Heart right ventricle (tissue), 16 donors: Measurements from ENCODE around the gene RPE65. TPM values are rescaled to one million over a fixed set of nuclear protein-coding genes. Genes with fewer than 3 reads are reported as not detected.

Experiments
- ATAC-seq, 8 donors: fragments of 200-7000 bp; cut with Tn5 transposase; one replicate each; pipeline ENCODE4 v1.9.1; 2020; ENCODE audit warnings: mild to moderate bottlenecking in 8 of 8, moderate library complexity in 8 of 8, moderate number of reproducible peaks in 1 of 8
- DNase-seq, 2 donors: peaks; one replicate each; pipeline ENCODE4 v3.0.0-alpha.2; 2020
- H3K27ac ChIP-seq, 10 donors: fragments of 200-600 bp; sonication (generic) in 2 of 10; one replicate each; pipeline versions ENCODE4 v1.5.0 to v1.8.0; 2020 to 2022; ENCODE audit warnings: mild to moderate bottlenecking in 3 of 10
- H3K27me3 ChIP-seq, 7 donors: fragments of 200-600 bp; one replicate each; pipeline ENCODE4 v1.8.0; 2021 to 2022; ENCODE audit warnings: mild to moderate bottlenecking in 2 of 7
- H3K36me3 ChIP-seq, 9 donors: fragments of 200-600 bp; sonication (generic) in 1 of 9; one replicate each; pipeline versions ENCODE4 v1.5.0 to v1.8.0; 2020 to 2022; ENCODE audit warnings: mild to moderate bottlenecking in 2 of 9
- H3K4me1 ChIP-seq, 9 donors: fragments of 200-600 bp; sonication (generic) in 1 of 9; one replicate each; pipeline versions ENCODE4 v1.5.0 to v1.8.0; 2020 to 2022; ENCODE audit warnings: mild to moderate bottlenecking in 4 of 9
- H3K4me3 ChIP-seq, 10 donors: fragments of 200-600 bp; sonication (generic) in 2 of 10; one replicate each; pipeline versions ENCODE4 v1.5.0 to v1.8.0; 2020 to 2022; ENCODE audit warnings: mild to moderate bottlenecking in 7 of 10, moderate library complexity in 2 of 10
- H3K9me3 ChIP-seq, 11 donors: fragments of 200-600 bp in 10 of 11; sonication (generic) in 2 of 11; one replicate each; pipeline versions ENCODE4 v1.5.0 to v1.8.0; 2013 to 2022; ENCODE audit warnings: mild to moderate bottlenecking in 2 of 11, control low read depth in 1 of 11, moderate library complexity in 1 of 11
- WGBS, 2 donors: extraction: QIAGEN DNeasy Blood & Tissue Kit; methylation state at CpG; one replicate each; pipeline ENCODE4 v1.1.7; 2013; ENCODE audit warnings: inconsistent platforms in 1 of 2; 5-methylcytosine and 5-hydroxymethylcytosine counted together
- intact Hi-C, 10 donors: fragments of 100-400 bp; cut with DNase I; formaldehyde crosslinking; loops; one replicate each; pipeline versions ENCODE4 v1.11.1 to v1.14.2; 2022
- polyA plus RNA-seq, 2 donors: library from polyadenylated mRNA; stranded (reverse); fragments of 200-250 nt; gene quantifications; one replicate each; pipeline ENCODE4 v1.2.3, GENCODE V29; 2013
- total RNA-seq, 10 donors: library from RNA; stranded (reverse); fragmentation: NEBNext Ultra II Directional in 3 of 10; extraction: Animal tissue kit (Norgen Biotek cat#: 25700) in 3 of 10; gene quantifications; one replicate each; pipeline versions ENCODE4 v1.2.1 to v1.2.4, GENCODE V29; 2021 to 2023
- TF ChIP-seq, protein P1 (sequence below), 9 donors: fragments of 200-600 bp; sonication (generic) in 2 of 9; IDR thresholded peaks; one replicate each; pipeline versions ENCODE4 v1.5.0 to v1.8.0; 2021 to 2022; ENCODE audit warnings: antibody characterized with exemption in 9 of 9, mild to moderate bottlenecking in 5 of 9, moderate library complexity in 1 of 9
- donor health status: Arrhythmogenic right ventricular cardiomyopathy.
- donor health status: ischemic (EF 13 %, LVEDD 7.1; RV severe dilation, severe dysfunction).
- donor health status: healthy with polysubstance abuse.
- donor health status: DM: no; HTN: yes; CAD: no.
- donor health status: DM: no; HTN: no; CAD: no.
- donor health status: ischemic (EF 25% LVEDD 6.9; RV normal size, moderate dysfunction).
- donor health status: ischemic (EF 25% LVEDD 5.7; RV mildly dilated, moderate dysfunction).
- donor health status: healthy.
- donor health status: DM: yes; HTN: yes; CAD: no.
- donor health status: Ischemic cardiomyopathy.
- donor health status: ischemic (EF 35%, LVEDD 5.7; RV mildly dilated, moderate dysfunction).
- donor health status: nonischemic (EF 11% LVEDD 7.7; RV severe dilation, severe dysfunction).
- donor health status: DM: yes; HTN: yes; CAD: no.
- donor health status: PGD.
- donor health status: ischemic (EF 29% LVEDD 5.4; RV normal size, mild dysfunction).
- donor health status: nonischemic (EF 23%, LVEDD 6.1; RV moderate dilation, normal function).

RPE65 gene
- total and polyA plus RNA-seq, 12 donors, result 0.01 to 0.09 TPM; not detected in 10

DNA sequence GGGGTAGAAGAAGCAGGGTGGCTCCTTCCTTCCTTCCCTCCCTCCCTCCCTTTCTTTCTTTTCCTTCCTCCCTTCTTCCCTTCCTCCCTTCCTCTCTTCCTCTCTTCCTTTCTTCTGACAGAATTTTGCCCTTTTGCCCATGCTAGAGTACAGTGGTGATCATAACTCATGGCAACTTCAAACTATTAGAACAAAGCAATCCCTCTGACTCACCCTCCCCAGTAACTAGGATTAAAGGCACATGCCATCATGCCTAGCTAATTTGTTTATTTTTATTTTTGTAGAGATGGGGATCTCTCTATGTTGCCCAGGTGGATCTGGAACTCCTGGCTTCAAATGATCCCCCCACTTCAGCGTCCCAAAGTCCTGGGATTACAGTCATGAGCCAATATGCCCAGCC lies 10.0 kb upstream of the RPE65 start:
- H3K9me3 ChIP-seq, result peaks cover 0 to 19% (median 0%) of the 10 kb centered on the region in 11 donors
- no peaks in the 10 kb centered on the region for H3K4me1 ChIP-seq
- no peak for DNase-seq
- ATAC-seq, result no peak
- H3K36me3 ChIP-seq, result no peaks in the 10 kb centered on the region
- no peak overlapping the region for H3K4me3 ChIP-seq
- WGBS, 2 donors, result 88 to 93% methylated on average over 1 of the region's 1 CpG
- peaks cover 0 to under 1% (median 0%) of the 10 kb centered on the region in 7 donors for H3K27me3 ChIP-seq
- TF ChIP-seq, protein P1, sequence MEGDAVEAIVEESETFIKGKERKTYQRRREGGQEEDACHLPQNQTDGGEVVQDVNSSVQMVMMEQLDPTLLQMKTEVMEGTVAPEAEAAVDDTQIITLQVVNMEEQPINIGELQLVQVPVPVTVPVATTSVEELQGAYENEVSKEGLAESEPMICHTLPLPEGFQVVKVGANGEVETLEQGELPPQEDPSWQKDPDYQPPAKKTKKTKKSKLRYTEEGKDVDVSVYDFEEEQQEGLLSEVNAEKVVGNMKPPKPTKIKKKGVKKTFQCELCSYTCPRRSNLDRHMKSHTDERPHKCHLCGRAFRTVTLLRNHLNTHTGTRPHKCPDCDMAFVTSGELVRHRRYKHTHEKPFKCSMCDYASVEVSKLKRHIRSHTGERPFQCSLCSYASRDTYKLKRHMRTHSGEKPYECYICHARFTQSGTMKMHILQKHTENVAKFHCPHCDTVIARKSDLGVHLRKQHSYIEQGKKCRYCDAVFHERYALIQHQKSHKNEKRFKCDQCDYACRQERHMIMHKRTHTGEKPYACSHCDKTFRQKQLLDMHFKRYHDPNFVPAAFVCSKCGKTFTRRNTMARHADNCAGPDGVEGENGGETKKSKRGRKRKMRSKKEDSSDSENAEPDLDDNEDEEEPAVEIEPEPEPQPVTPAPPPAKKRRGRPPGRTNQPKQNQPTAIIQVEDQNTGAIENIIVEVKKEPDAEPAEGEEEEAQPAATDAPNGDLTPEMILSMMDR (IDR thresholded peaks at IDR 0.05), result no peak
- H3K27ac ChIP-seq, result no peak overlapping the region
- intact Hi-C loops, result loop anchor here in 1 of 10 donors (10.0 kb wide), 1 partner anchor 1275 kb away; no protein-coding TSS in a partner anchor

- peaks cover 0 to 14% (median 0%) of the 10 kb centered on the region in 11 donors for H3K9me3 ChIP-seq
- TF ChIP-seq, protein P1 (IDR thresholded peaks at IDR 0.05), result no peak
- no peaks in the 10 kb centered on the region for H3K4me1 ChIP-seq
- DNase-seq, result no peak
- H3K36me3 ChIP-seq, result no peaks in the 10 kb centered on the region
- ATAC-seq, result no peak
- intact Hi-C loops, result no loop called here
- H3K4me3 ChIP-seq, result no peak overlapping the region
- no peak overlapping the region for H3K27ac ChIP-seq
- WGBS, 2 donors, result 84 to 91% methylated on average over 2 of the region's 2 CpGs
- H3K27me3 ChIP-seq, result no peaks in the 10 kb centered on the region
These were observed 9.3 kb upstream of the RPE65 start for GRCh38 chr1:68459091-68459490.

DNA sequence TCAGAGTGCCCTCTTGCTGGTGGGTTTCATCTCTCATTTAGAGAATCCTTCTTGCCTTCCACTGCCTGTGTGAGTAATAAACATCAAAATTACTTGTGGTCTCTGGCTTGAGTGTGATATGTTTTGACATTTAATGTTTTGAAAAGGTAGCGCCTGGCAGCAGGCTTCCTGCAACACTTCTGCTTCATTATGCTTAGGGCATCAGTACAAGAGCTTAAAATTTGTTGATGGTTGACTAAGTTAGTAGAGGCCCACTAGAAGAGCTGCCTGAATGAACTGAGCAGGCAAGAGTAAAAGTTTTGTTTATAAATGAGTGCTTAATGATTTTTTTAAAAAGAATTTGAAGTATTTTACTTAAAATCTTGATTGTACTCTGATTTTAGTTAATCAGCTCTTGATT lies 6.4 kb upstream of the RPE65 start:
- no peak for DNase-seq
- intact Hi-C loops, result no loop called here
- Histone ChIP-seq H3K4me1 (no peaks in the 10 kb centered on the region), H3K4me3 (no peak overlapping the region), H3K27ac (no peak overlapping the region), H3K36me3 (no peaks in the 10 kb centered on the region), H3K27me3 (no peaks in the 10 kb centered on the region), H3K9me3 (no peaks in the 10 kb centered on the region)
- WGBS, 2 donors, result 87 to 90% methylated on average over 1 of the region's 1 CpG
- TF ChIP-seq, protein P1 (IDR thresholded peaks at IDR 0.05), result no peak
- no peak for ATAC-seq

DNA sequence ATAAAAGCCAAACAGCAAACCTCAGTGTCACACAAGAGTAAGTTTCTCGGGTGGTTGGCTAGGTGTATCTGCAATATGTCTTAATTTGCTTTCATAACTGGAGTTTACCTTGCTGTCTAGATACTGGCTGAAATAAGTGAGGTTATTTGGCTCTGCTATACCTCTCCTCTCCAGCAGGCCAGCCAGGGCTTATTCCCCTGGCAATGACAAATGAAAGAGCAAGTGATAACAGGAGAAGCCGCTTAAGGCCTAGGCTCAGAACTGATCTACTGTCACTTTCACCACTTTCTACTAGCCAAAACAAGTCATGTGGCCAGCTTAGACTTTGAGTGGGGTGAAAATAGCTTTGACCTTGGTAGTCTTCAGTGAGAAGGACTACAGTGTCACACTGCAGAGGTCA lies 4.8 kb upstream of the RPE65 start:
- H3K4me3 ChIP-seq, result no peak overlapping the region
- H3K4me1 ChIP-seq, result peaks cover 0 to 4% (median 0%) of the 10 kb centered on the region in 9 donors
- ATAC-seq (peak in 4 of 8 donors; percentile 27 to 59 (median 40)), DNase-seq (no peak)
- no peaks in the 10 kb centered on the region for H3K9me3 ChIP-seq
- no peak overlapping the region for H3K27ac ChIP-seq
- TF ChIP-seq, protein P1 (IDR thresholded peaks at IDR 0.05), result no peak
- 47 to 54% methylated on average over 2 of the region's 2 CpGs for WGBS, 2 donors
- H3K27me3 ChIP-seq, result no peaks in the 10 kb centered on the region
- intact Hi-C loops, result no loop called here
- H3K36me3 ChIP-seq, result no peaks in the 10 kb centered on the region
